HG03108 (cell line): ENCODE data around the gene ATMIN.

Experiments used
- ATAC-seq: cut with Tn5 transposase; IDR thresholded peaks from one replicate; pipeline ENCODE4 v1.9.1; 2021; ENCODE audit warnings: moderate library complexity; ENCODE audit not compliant: unreplicated experiment

ATMIN gene, protein sequence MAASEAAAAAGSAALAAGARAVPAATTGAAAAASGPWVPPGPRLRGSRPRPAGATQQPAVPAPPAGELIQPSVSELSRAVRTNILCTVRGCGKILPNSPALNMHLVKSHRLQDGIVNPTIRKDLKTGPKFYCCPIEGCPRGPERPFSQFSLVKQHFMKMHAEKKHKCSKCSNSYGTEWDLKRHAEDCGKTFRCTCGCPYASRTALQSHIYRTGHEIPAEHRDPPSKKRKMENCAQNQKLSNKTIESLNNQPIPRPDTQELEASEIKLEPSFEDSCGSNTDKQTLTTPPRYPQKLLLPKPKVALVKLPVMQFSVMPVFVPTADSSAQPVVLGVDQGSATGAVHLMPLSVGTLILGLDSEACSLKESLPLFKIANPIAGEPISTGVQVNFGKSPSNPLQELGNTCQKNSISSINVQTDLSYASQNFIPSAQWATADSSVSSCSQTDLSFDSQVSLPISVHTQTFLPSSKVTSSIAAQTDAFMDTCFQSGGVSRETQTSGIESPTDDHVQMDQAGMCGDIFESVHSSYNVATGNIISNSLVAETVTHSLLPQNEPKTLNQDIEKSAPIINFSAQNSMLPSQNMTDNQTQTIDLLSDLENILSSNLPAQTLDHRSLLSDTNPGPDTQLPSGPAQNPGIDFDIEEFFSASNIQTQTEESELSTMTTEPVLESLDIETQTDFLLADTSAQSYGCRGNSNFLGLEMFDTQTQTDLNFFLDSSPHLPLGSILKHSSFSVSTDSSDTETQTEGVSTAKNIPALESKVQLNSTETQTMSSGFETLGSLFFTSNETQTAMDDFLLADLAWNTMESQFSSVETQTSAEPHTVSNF

DNA sequence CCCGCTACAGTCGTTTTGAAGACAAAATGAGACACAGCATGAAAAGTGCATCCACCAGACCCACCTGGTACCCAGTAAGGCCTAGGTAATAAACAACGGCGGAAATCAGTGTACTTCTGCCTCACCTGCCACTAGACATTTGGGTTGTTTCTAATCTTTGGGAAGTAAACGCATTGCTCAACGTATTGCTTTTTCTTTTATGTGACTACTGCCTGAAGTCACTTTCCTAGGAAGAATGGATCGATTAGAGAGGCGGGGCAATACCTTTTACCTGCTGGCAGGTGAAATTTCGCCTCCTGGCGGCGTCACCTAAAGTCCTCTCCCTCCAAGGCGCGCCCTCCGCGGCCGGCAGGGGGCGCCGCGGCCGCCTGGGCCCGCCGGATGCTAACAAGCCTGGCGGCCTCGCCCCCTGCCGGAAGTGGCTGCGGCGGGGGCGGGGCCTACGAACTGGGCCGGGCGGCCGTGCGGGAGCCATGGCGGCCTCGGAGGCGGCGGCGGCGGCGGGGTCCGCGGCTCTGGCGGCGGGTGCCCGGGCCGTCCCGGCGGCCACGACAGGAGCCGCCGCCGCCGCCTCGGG, at the start of gene ATMIN:
Gene ATMIN, plus strand, starts transcription at position 445 of the 577 bp plus-strand sequence. Its CDS starts 29 bp downstream, at position 474.
- peak; percentile 91 for ATAC-seq

DNA sequence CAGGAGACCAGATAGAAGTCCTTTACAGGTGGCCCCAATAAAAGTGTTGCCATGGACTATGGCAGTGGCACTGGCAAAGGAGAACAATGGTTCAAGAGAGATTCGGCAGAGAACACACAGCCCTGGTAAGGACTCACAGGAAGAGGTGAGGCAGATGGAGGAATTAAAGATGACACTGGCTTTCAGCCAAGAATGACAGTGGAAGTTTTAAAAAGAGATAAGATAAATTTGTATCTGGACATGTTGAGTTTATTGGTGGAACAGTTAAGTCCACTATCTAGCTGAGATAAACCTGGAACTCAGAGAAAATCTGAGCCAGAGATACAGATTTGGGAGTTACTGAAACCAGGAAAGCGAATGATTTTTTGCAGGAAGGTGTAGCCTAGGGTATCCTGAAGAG, 49.1 kb upstream of the ATMIN start:
- no peak for ATAC-seq

DNA sequence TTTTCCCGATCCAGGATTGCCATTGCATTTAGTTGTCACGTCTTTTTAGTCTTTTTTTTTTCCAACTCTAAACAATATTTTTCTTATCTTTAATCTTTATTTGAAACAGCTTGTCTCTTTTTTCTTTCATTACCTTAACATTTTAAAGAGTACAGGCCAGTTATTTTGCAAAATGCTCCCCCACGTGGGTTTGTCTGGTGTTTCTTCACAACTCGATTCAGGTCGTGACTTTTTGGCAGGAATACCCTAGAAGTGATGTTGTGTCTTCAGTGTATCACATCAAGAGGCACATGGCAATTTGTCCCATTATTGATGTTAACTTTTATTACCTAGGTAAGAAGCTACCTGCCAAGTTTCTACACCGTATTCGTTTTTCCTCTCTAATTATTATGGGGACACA, 46.9 kb upstream of the ATMIN start:
- no peak for ATAC-seq

DNA sequence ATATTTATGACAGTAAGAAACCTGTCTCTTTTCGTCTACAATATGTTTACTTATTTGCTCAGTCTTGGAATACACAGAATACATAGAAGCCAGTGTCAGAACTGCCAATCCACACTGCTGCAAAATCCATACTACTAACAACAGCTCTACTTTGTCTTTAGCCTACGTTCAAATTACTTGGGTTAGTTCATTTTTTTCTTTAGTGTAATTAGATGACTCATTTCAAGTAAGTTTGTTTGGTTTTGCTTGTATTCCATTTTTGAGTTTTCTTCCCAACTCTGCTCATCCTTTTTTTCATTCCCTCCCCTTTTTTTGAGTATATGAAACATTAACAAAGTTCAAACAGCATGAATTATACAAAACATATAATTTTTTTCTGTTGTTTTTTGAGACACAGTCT, 45.8 kb upstream of the ATMIN start:
- ATAC-seq = no peak

DNA sequence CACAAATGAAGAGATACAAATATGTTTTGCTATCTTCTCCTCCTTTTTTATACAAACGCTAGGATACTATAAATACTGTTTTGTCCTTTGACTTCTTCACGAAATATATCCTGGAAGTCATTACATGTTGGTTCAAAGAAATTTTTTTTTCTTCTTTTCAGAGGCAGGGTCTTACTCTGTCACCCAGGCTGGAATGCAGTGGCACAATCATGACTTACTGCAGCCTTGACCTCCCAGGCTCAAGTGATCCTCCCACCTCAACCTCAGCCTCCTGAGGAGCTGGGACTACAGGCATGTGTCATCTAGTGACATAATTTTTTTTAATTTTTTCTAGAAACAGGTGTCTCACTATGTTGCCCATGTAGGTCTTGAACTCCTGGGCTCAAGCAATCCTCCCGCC, 45.1 kb upstream of the ATMIN start:
- ATAC-seq = no peak

DNA sequence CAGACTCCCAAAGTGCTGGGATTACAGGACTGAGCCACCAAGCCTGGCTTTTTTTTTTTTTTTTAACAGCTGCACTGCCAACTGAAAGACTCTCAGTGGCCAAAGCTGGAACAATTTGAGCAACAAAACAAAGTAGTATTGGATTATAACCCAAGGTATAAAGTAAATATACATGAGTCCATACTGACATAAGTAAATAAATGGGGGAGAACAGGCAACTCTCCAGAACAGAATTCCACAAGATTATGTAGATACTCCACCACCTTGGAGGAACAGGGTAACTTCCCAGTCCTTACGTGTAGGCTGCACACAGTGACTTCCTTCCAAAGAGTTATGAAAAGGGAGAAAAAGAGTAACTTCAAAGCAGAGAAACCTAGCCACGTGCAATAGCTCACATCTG, 44.7 kb upstream of the ATMIN start:
- no peak for ATAC-seq

DNA sequence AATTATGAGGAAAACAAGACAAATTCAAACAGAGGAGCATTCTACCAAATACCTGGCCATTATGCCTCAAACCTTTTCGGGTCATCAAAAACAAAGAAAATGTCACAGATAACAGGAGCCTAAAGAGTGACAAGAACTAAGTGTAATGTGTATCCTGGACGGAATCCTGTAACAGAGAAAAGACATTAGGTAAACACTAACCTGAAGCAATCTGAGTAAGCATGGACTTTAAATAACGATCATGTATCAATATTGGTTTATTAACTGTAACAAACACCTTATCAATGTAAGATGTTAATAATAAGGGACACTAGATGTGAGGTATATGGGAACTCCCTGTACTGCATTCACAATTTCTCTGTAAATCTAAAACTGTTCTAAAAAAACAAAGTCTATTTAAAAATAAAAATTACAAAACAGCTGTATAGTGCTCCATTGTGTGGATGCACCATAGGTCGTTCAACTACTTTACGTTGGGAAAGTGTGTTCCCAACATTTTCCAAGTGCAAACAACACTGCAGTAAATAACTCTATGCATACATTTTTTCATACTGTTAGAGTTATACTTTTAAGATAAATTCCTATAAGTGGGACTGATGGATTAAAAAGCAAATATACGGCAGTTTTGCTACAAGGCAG, 43.7 kb upstream of the ATMIN start:
- ATAC-seq = no peak

DNA sequence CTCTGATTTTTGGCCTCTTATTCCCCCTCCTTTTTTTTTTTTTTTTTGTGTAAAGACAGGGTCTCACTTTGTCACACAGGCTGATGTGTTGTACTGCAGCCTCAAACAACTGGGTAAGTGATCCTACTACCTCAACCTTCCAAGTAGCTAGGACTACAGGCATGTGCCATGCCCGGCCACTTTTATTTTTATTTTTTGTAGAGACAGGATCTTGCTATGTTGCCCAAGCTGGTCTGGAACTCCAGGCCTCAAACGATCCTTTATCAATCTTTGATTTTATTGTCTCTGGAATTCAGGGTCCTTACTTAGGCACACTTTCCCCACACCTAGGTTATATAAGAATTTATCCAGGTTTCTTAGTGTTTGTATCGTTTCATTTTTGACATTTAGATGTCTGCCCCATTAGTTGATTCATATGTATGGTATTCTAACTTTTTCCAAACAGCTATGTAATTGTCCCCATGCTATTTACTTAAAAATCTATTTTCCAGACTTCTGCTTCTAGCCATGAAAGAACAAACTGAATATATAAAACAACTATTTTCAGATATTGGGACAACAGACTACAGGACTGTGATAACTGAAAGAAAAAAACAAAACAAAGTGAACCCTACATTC, 42.9 kb upstream of the ATMIN start:
- no peak for ATAC-seq

DNA sequence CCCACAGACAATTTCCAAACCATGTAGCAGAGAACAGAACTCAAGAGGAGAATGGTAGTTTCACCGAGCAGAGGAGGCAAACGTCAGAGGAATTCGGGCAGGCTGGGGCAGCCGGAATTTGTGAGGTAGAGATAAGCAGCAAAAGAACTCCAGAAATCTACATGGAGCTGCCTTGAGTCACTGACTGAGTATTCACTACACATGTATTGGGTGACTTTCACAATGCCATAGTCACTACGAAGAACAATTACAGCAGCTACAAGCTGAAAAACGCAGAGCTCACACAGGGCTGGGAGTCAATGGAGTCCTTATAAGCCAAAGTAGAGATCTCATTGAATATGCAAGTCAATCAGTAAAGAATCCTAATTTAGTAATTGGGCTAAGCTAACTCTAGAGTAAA, 42.3 kb upstream of the ATMIN start:
- ATAC-seq = no peak

DNA sequence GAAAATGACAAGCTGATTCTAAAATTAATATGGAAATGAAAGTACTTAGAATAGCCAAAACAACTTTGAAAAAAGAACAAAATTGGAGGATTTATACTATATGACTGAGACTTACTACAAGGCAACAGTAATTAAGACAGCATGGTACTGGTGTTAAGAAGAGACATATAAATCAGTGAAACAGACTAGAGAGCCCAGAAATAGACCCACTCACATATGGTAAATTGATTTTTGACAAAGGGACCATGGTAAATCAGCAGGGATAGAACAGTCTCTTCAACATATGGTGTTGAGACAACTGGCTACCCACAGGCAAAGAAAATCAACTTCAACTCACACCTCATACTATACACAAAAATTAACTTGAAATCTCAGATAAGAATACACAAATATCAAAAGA, 41.8 kb upstream of the ATMIN start:
- ATAC-seq = no peak

DNA sequence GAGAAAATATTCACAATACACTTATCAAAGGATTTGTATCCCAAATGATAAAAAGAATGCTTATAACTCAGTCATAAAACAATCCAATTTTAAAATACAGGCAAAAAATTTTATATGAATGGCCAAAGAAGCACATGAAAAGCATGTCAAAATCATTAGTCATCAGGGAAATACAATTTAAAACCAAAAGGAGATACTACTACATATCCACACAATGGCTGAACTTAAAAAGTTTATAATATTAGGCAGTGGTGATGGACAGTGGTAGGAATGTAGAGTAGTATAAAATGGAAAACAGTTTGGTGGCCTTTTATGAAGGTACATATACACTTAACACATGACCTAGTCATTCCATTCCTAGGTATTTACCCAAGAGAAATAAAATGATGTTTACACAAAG, 41.2 kb upstream of the ATMIN start:
- ATAC-seq = no peak

DNA sequence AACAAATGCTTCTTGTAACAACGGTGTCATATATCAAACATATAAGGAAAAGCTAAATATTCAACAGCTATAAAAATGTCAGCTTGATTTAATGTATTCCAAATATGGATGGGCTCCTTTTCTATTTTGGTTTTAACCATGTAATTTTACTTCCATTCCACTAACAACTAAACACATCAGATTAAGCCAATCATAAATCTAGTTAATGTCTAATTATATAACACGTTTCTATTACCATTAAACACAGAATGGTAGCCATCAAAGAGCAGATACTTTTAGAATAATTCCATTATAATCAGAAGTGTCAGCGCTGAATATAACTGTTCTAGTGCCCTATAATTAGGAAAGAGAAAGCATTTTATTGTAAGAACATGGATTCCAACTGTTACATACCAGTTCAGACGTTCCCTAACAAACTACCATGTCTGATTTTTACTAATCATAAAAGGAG, 38.9 kb upstream of the ATMIN start:
- ATAC-seq = peak; percentile 10

DNA sequence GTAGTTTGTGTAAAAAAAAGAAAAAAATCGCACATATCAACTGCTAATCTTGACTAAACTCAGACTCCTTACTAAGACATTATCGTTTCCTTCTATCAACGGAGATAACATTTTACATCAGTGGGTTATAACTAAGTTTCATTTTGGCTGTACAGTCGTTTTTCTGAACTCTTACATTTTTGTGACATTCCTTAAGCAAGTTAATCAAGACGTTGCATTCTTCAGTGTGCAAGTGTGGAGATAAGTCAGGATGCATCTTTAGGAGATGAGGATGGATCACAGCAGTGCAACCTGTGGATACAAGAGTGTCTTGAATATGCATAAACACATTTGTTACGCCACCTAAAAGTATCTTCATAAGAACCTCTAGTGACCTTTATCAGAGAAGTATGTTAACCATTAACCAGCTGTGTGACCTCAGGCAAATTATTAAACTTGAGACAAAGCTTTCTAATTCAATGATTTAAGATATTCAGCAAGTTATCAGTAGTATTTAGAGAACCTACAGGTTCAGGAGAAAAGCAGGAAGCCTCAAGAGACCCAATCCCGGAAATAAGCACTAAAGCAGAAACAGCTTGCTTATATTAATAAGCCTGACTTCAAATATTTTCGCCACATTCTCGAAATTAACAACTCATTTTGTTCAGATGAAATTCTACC, 38.4 kb upstream of the ATMIN start:
- ATAC-seq = peak; percentile 68

DNA sequence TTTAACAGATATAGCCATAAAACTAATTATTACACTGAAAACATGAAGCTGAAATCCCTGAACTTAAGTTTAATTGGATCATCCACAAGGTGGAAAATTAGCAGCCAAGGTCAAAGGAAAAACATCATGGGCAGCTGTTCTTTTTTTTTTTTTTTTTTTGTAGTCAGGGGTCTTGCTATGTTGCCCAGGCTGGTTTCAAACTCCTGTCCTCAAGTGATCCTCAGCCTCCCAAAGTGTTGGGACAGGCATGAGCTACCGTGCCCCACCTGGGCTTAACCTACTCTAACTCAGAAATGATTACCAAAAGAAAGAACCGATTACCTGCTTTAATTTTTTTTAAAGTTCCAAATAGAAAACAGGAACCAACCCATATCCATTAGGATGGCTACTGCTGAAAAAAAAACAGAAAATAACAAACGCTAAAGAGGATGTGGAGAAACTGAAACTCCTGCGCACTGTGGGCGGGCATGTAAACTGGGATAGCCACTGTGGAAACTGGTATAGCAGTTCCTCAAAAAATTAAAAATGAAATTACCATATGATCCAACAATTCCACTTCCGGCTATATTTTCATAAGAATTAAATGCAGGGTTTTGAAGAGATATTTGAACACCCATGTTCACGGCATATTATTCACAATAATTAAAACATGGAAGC, 37.5 kb upstream of the ATMIN start:
- ATAC-seq = no peak

DNA sequence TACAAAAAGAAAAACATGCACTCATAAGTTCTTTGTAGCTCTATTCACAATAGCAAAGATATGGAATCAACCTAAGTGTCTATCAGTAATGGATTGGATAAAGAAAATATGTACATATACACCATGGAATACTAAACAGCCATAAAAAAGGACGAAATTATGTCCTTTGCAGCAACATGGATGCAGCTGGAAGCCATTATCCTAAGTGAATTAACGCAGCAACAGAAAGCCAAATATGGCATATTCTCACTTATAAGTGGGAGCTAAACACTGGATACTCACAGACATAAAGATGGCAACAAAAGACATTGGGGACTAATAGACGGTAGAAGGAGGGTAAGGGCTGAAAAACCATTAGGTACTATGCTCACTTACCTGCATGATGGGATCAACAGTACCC, 34.8 kb upstream of the ATMIN start:
- no peak for ATAC-seq

DNA sequence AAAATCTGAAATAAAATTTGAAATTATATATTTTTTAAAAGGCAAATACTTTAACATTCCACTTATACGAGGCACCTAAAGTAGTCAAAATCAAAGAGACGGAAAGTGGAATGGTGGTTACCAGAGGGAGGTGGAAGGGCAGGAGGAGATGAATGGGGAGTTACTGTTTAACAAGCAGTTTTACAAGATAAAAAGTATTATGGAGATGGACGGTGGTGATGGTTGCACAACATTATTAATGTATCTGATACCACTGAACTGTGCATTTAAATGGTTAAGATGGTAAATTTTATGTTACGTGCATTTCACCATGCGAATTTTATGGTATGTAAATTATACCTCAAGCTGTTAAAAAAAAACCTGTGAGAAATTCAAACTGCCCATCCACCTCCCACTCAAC, 34.3 kb upstream of the ATMIN start:
- ATAC-seq = no peak

DNA sequence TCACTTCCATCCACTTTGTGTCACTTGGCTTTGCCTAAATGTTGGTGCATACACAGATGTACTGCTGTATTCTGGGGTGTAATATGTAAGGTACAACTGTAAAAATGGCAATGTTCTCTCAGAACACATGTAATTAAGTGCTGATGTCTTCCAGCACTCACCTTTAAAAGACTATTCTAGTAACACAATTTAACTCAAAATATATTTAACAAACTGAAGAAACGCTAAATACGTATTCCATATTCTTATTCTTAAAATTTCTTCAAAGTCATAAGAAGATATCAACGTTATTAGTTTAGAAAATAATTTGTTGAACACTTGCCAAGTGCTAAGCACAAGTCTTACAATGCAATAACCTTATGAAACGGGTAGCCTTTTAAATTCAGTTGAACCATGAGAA, 32.6 kb upstream of the ATMIN start:
- ATAC-seq = no peak

DNA sequence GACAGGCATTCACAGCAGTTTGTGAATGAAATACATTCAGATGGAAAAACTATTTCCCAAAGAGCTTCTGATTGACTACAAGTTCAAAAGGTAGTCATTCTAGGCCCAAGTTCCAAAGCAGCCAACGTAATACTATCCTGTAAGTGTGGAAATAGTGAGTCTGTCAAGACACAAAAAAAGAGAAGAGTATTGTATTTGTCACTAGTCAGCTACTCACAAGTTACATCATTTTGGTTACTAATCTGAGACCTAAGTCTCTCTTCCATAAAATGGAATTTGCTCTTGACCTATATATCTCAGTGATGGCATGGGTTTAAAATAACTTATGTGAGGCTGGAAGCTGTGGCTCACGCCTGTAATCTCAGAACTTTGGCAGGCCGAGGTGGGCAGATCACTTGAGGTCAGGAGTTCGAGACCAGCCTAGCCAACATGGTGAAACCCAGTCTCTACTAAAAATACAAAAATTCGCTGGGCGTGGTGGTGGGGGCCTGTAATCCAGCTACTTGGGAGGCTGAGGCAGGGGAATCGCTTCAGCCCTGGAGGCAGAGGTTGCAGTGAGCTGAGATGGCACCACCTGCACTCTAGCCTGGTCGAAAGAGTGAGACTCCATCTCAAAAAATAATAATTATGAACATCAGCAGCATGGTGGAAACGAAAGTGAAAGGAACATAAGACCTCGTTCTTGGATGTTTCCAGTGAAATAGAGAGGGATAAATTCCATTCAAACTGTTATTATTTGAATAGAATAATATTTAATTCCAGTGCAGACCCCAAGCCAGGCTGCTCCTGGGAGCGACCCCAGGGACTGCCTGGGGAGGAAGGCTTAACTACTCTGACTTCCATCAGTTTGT, 31.8 kb upstream of the ATMIN start:
- ATAC-seq = no peak
